Articular chondrocyte of knee joint (primary cell): Measurements from ENCODE around the gene ERP27. TPM values are rescaled to one million over a fixed set of nuclear protein-coding genes. Genes with fewer than 3 reads are reported as not detected.

ENCODE experiments used
- total RNA-seq: library from RNA; depleted of rRNA; stranded (reverse); fragments of >200 nt; gene quantifications from 2 replicates; pipeline ENCODE4 v1.2.3, GENCODE V29; 2012

The ERP27 gene
- total RNA-seq = not detected in 2 replicates

DNA sequence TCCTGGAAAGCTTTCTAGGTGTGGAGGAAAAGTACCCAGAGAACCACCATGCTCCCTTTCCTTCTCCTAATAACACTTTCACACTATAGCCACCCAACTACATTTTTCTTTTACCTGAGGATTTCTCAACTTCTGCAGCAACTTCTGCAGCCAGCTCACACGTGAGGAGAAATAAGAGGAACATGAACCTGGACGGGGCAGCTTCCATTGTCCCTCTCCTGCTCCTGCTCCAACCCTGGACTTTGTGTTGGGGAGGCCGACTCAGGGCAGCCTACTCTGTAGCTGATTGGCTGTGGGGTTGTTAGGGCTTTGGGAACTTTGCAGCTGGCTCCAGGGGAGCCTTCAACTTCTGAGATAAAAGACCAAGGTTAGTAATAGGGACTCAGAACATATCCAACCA is at the start of gene ERP27:
Gene ERP27, minus strand, starts transcription at position 237 of the 400 bp plus-strand sequence. Its CDS starts 29 bp downstream, at position 208.

DNA sequence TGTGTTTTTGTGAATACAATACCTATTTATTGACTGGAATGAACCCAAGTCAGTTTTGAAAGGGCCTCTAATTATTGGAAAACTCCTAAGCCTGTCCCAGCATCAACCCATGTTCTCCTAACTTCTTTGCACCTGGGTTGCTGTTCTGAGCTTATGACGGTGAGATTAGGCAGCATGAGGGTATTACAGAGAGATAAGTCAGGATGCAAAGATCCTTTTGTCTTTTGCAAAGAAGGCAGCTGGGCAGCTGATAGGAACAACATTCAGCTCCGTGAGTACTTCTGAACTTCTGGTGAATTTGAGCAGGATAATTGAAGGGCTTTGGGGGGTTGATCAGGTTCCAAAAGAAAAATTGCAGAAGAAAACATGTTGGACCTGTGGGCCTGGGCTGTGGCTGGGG is 34.5 kb upstream of the ERP27 start, which contains the start of gene PDE6H:
Gene PDE6H, plus strand, starts transcription at position 227 of the 400 bp plus-strand sequence. CDS start 4,971 bp downstream, outside the sequence.

DNA sequence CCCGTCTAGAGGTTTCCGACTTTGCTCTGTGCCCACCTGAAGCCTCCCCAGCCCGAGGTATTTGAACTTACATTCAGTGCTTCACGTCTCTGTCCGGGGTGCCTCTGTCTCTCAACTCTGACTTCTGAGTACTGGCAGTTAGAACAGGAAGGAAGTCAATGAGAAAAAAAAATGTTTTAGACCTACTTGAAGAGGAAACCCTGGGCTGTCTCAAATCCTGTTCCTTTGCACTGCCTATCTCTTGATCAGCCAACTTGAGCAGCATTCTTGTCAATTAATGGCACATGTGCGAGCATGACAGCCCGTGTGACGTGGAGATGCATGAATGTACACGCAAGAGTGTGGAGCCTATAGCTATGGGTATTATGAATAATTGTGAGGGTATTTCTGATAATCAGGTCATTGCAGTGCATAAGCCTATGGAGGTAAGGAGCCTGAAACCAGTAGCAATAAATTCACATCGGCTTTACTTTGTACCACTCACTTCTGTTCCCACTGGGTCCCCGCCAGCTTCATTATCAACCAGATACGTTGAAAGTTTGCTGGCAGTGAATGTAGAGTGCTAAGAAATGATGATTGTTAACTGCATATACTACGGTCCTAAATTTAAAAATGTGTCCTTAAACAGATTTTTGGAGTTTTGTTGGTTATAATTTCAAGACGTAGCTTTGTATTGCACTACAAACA is 23.3 kb upstream of the ERP27 start, which contains the start of gene ARHGDIB:
Gene ARHGDIB, minus strand, starts transcription at position 136 of the 687 bp plus-strand sequence. CDS start 10,889 bp downstream, outside the sequence.

DNA sequence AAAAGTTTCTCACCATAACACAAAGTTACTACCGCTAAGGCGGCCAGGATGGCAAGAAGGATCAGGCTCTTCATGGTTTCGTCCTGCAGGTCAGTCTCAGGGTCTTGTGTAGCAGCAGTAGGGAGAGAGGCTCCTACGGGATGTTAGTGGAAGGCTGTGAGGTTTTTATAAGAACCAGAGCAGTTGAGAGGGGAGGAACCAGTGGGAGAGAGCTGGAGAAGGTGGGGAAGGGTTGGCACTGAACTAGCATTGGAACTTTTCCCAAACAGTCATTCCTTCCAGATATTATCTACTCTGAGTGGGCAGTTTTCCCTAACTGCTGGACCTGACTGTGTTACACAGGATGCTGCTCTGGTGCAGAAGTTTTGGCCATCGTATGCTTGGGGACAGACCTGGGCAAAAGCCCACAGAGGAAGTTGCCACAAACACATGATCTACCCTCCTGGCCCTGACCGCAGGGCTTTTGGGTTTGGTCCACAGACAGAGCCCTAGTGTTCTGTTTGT is 52.6 kb downstream of the ERP27 start, which contains the start of gene MGP:
Gene MGP, minus strand, starts transcription at position 137 of the 504 bp plus-strand sequence. Its CDS starts 63 bp downstream, at position 74.

Other genes with a start within 250 kb of the ERP27 start
- gene GUCY2C, start 241.9 kb downstream of the ERP27 start, total RNA-seq = 0.11 TPM in 1 of 2 replicates, not detected in the other
- gene WBP11, start 135.1 kb downstream of the ERP27 start, total RNA-seq = 16.3 and 18.7 TPM in 2 replicates
- 1.6 and 1.9 TPM in 2 replicates for gene C12orf60, start 134.9 kb downstream of the ERP27 start, total RNA-seq
- gene SMCO3, start 124.4 kb downstream of the ERP27 start, total RNA-seq = 0.11 and 0.13 TPM in 2 replicates
- gene ART4, start 95.0 kb downstream of the ERP27 start, total RNA-seq = 0.11 TPM in 1 of 2 replicates, not detected in the other
- gene MGP, start 52.7 kb downstream of the ERP27 start, total RNA-seq = 63.6 and 73.9 TPM in 2 replicates
- 2.9 and 6.3 TPM in 2 replicates for gene ARHGDIB, start 23.1 kb upstream of the ERP27 start, total RNA-seq
- not detected in 2 replicates for gene PDE6H, start 34.5 kb upstream of the ERP27 start, total RNA-seq